ENCODE results near the gene BET1. TPM values are rescaled to one million over a fixed set of nuclear protein-coding genes. Genes with fewer than 3 reads are reported as not detected.

Gene BET1
- polyA plus RNA-seq, 1 donor from 2014 or later: 24.8 TPM

- Mint-ChIP-seq H3K27ac (no peak overlapping the region), H3K4me3 (no peak overlapping the region), H3K4me1 (peaks cover 0 to 2% (median 0%) of the 10 kb centered on the region in 3 donors), H3K9me3 (no peaks in the 10 kb centered on the region), H3K27me3 (no peaks in the 10 kb centered on the region), H3K36me3 (no peaks in the 10 kb centered on the region)
Observed at GRCh38 chr7:93958216-93958615, 45.9 kb downstream of the BET1 start.

- no peaks in the 10 kb centered on the region for H3K27me3 Mint-ChIP-seq
- H3K9me3 Mint-ChIP-seq: no peaks in the 10 kb centered on the region
- H3K4me1 Mint-ChIP-seq: peaks cover 0 to 2% (median 0%) of the 10 kb centered on the region in 3 donors
- H3K4me3 Mint-ChIP-seq: no peak overlapping the region
- no peak overlapping the region for H3K27ac Mint-ChIP-seq
- no peaks in the 10 kb centered on the region for H3K36me3 Mint-ChIP-seq
Observed at GRCh38 chr7:93957767-93958166, 46.4 kb downstream of the BET1 start.

GRCh38 chr7:93955304-93955703 is 48.9 kb downstream of the BET1 start:
- H3K9me3 Mint-ChIP-seq: peaks cover 0 to 2% (median 0%) of the 10 kb centered on the region in 3 donors
- no peak overlapping the region for H3K4me3 Mint-ChIP-seq
- H3K27me3 Mint-ChIP-seq: no peaks in the 10 kb centered on the region
- no peak overlapping the region for H3K27ac Mint-ChIP-seq
- H3K36me3 Mint-ChIP-seq: no peaks in the 10 kb centered on the region
- H3K4me1 Mint-ChIP-seq: peaks cover 0 to 2% (median 0%) of the 10 kb centered on the region in 3 donors

- no peak overlapping the region for H3K4me3 Mint-ChIP-seq
- H3K27ac Mint-ChIP-seq: no peak overlapping the region
- peaks cover 0 to 2% (median 0%) of the 10 kb centered on the region in 3 donors for H3K9me3 Mint-ChIP-seq
- H3K4me1 Mint-ChIP-seq: no peaks in the 10 kb centered on the region
- H3K36me3 Mint-ChIP-seq: no peaks in the 10 kb centered on the region
- no peaks in the 10 kb centered on the region for H3K27me3 Mint-ChIP-seq
Observed at GRCh38 chr7:93949423-93949822, 54.7 kb downstream of the BET1 start.

GRCh38 chr7:93948873-93949272 is 55.3 kb downstream of the BET1 start:
- H3K36me3 Mint-ChIP-seq: no peaks in the 10 kb centered on the region

GRCh38 chr7:93948106-93948505 is 56.0 kb downstream of the BET1 start:
- peaks cover 0 to 3% (median 0%) of the 10 kb centered on the region in 3 donors for H3K4me1 Mint-ChIP-seq
- no peaks in the 10 kb centered on the region for H3K36me3 Mint-ChIP-seq
- peaks cover 0 to 2% (median 1%) of the 10 kb centered on the region in 3 donors for H3K9me3 Mint-ChIP-seq
- no peak overlapping the region for H3K27ac Mint-ChIP-seq
- H3K4me3 Mint-ChIP-seq: no peak overlapping the region
- no peaks in the 10 kb centered on the region for H3K27me3 Mint-ChIP-seq

More at GRCh38 chr7:93948873-93949272, 55.3 kb downstream of the BET1 start:
- Mint-ChIP-seq H3K4me1 (no peaks in the 10 kb centered on the region), H3K9me3 (peaks cover 0 to 2% (median 0%) of the 10 kb centered on the region in 3 donors), H3K4me3 (no peak overlapping the region), H3K27me3 (no peaks in the 10 kb centered on the region), H3K27ac (no peak overlapping the region)

- no peak overlapping the region for H3K27ac Mint-ChIP-seq
- H3K4me3 Mint-ChIP-seq: no peak overlapping the region
- peaks cover 0 to 4% (median 0%) of the 10 kb centered on the region in 3 donors for H3K4me1 Mint-ChIP-seq
- no peaks in the 10 kb centered on the region for H3K27me3 Mint-ChIP-seq
- H3K9me3 Mint-ChIP-seq: peaks cover 0 to 3% (median 1%) of the 10 kb centered on the region in 3 donors
- no peaks in the 10 kb centered on the region for H3K36me3 Mint-ChIP-seq
Observed at GRCh38 chr7:93945756-93946535, 58.2 kb downstream of the BET1 start.

- Mint-ChIP-seq H3K27me3 (no peaks in the 10 kb centered on the region), H3K9me3 (peaks cover 0 to 3% (median 1%) of the 10 kb centered on the region in 3 donors), H3K36me3 (no peaks in the 10 kb centered on the region), H3K27ac (no peak overlapping the region), H3K4me3 (no peak overlapping the region), H3K4me1 (peaks cover 0 to 4% (median 0%) of the 10 kb centered on the region in 3 donors)
Observed at GRCh38 chr7:93945083-93945482, 59.1 kb downstream of the BET1 start.

GRCh38 chr7:93944673-93945072 is 59.5 kb downstream of the BET1 start:
- Mint-ChIP-seq H3K4me1 (peaks cover 0 to 4% (median 4%) of the 10 kb centered on the region in 3 donors), H3K4me3 (no peak overlapping the region), H3K27me3 (no peaks in the 10 kb centered on the region), H3K9me3 (peaks cover 0 to 3% (median 1%) of the 10 kb centered on the region in 3 donors), H3K36me3 (no peaks in the 10 kb centered on the region), H3K27ac (no peak overlapping the region)

GRCh38 chr7:93943816-93944540 is 60.2 kb downstream of the BET1 start:
- no peaks in the 10 kb centered on the region for H3K27me3 Mint-ChIP-seq
- H3K9me3 Mint-ChIP-seq: peaks cover 0 to 3% (median 1%) of the 10 kb centered on the region in 3 donors
- H3K4me1 Mint-ChIP-seq: peaks cover 0 to 4% (median 4%) of the 10 kb centered on the region in 3 donors
- H3K36me3 Mint-ChIP-seq: no peaks in the 10 kb centered on the region
- H3K4me3 Mint-ChIP-seq: no peak overlapping the region
- no peak overlapping the region for H3K27ac Mint-ChIP-seq

Other genes starting within 250 kb of the BET1 start
- gene TFPI2, start 113.6 kb downstream of the BET1 start, polyA plus RNA-seq: not detected
- not detected for gene GNGT1, start 97.8 kb downstream of the BET1 start, polyA plus RNA-seq
- gene GNG11, start 82.6 kb downstream of the BET1 start, polyA plus RNA-seq: 2.6 TPM